Measurements from ENCODE around the gene PPP6R2.

The PPP6R2 gene

GRCh38 chr22:50300620-50301257 is 42.4 kb upstream of the PPP6R2 start:
- no peak overlapping the region for H3K9ac ChIP-seq (ENCODE audit: low read depth, low read length, poor library complexity, severe bottlenecking)
- no peaks in the 10 kb centered on the region for H3K9me3 ChIP-seq (ENCODE audit: insufficient read depth, low read depth, low read length)
- no peak overlapping the region for H2AFZ ChIP-seq (ENCODE audit: low read length)
- no peaks in the 10 kb centered on the region for H3K36me3 ChIP-seq (ENCODE audit: insufficient read depth, low read length)
- TF ChIP-seq, protein P1, sequence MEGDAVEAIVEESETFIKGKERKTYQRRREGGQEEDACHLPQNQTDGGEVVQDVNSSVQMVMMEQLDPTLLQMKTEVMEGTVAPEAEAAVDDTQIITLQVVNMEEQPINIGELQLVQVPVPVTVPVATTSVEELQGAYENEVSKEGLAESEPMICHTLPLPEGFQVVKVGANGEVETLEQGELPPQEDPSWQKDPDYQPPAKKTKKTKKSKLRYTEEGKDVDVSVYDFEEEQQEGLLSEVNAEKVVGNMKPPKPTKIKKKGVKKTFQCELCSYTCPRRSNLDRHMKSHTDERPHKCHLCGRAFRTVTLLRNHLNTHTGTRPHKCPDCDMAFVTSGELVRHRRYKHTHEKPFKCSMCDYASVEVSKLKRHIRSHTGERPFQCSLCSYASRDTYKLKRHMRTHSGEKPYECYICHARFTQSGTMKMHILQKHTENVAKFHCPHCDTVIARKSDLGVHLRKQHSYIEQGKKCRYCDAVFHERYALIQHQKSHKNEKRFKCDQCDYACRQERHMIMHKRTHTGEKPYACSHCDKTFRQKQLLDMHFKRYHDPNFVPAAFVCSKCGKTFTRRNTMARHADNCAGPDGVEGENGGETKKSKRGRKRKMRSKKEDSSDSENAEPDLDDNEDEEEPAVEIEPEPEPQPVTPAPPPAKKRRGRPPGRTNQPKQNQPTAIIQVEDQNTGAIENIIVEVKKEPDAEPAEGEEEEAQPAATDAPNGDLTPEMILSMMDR (conservative IDR thresholded peaks at IDR 0.05; ENCODE audit: low read length): no peak
- no peak for TF ChIP-seq EZH2phosphoT487 (IDR thresholded peaks at IDR 0.05; ENCODE audit: borderline replicate concordance)
- H3K79me2 ChIP-seq (ENCODE audit: insufficient read depth, low read length): peaks cover 40% of the 10 kb centered on the region
- no peaks in the 10 kb centered on the region for H3K9me2 ChIP-seq (replicated peaks; ENCODE audit: low read depth, low read length)
- no peaks in the 10 kb centered on the region for H3F3A ChIP-seq (ENCODE audit: low read depth)
- no peaks in the 10 kb centered on the region for H3K27me3 ChIP-seq (ENCODE audit: insufficient read depth, low read length, poor library complexity, severe bottlenecking)
- H3K4me1 ChIP-seq (ENCODE audit: insufficient read depth, low read length, poor library complexity, severe bottlenecking): peaks cover 44% of the 10 kb centered on the region
- peaks cover 9% of the 10 kb centered on the region for H4K20me1 ChIP-seq (ENCODE audit: insufficient read depth, low read length, poor library complexity, severe bottlenecking)
- H3K4me2 ChIP-seq (ENCODE audit: low read depth, low read length, poor library complexity, severe bottlenecking): no peak overlapping the region
- H3K4me3 ChIP-seq (ENCODE audit: low read length, poor library complexity, severe bottlenecking): no peak overlapping the region

DNA sequence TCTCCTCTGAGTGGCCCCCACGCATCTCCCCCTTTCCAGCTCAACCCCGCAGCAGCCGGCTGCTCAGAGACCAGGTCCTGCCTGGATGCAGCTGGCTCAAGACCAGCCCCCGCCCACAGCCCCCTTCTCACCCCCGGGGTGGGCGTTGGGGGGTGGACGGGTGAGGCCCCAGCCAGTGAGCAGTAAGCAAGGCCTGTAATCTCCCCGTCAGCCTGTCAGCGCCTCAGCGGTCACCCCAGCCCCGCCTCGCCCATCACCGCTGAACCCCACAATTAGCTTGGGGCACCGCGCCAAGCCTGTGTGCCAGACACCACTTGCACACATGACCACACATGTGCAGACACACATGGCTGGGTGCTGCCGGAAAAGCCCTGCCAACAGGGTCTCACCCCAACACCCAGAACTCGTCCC is 41.5 kb upstream of the PPP6R2 start:
- Histone ChIP-seq H3K4me1 (ENCODE audit: insufficient read depth, low read length, poor library complexity, severe bottlenecking) (peaks cover 52% of the 10 kb centered on the region), H3K79me2 (ENCODE audit: insufficient read depth, low read length) (peaks cover 47% of the 10 kb centered on the region), H3F3A (ENCODE audit: low read depth) (no peaks in the 10 kb centered on the region), H2AFZ (ENCODE audit: low read length) (no peak overlapping the region), H3K36me3 (ENCODE audit: insufficient read depth, low read length) (no peaks in the 10 kb centered on the region), H3K9ac (ENCODE audit: low read depth, low read length, poor library complexity, severe bottlenecking) (no peak overlapping the region), H3K9me2 (replicated peaks; ENCODE audit: low read depth, low read length) (no peaks in the 10 kb centered on the region), H3K27me3 (ENCODE audit: insufficient read depth, low read length, poor library complexity, severe bottlenecking) (no peaks in the 10 kb centered on the region), H3K9me3 (ENCODE audit: insufficient read depth, low read depth, low read length) (no peaks in the 10 kb centered on the region), H3K4me2 (ENCODE audit: low read depth, low read length, poor library complexity, severe bottlenecking) (peak overlapping the region; percentile 81), H3K4me3 (ENCODE audit: low read length, poor library complexity, severe bottlenecking) (no peak overlapping the region), H4K20me1 (ENCODE audit: insufficient read depth, low read length, poor library complexity, severe bottlenecking) (peaks cover 10% of the 10 kb centered on the region)
- no peak for TF ChIP-seq EZH2phosphoT487 (IDR thresholded peaks at IDR 0.05; ENCODE audit: borderline replicate concordance)
- TF ChIP-seq, protein P1 (conservative IDR thresholded peaks at IDR 0.05; ENCODE audit: low read length): no peak

DNA sequence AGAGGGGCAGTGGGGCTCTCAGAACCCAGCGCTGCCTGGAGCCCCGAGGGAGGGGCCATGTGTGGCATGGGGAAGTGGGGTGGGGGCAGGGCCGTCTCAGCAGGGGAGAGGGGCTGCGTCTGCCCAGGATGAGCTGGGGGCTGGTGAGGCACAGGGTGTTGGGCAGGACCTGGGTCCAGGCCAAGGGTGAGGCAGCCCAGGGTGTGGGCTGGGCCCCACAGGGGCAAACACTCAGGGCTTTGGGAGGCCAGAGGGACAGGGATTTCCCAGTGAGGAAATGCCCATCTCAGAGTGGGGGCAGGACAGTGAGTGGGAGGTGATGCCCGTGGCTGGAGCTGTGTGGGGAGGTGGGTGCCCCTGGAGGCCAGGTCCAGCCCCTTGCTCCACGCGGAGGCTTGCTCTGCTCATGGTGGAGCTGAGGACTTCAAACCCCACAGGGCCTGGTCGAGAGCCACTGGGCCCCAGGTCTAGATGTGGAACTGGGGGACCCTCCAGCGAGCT is 41.0 kb upstream of the PPP6R2 start:
- Histone ChIP-seq H3K4me1 (ENCODE audit: insufficient read depth, low read length, poor library complexity, severe bottlenecking) (peaks cover 55% of the 10 kb centered on the region), H3K79me2 (ENCODE audit: insufficient read depth, low read length) (peaks cover 50% of the 10 kb centered on the region), H2AFZ (ENCODE audit: low read length) (no peak overlapping the region), H3K27me3 (ENCODE audit: insufficient read depth, low read length, poor library complexity, severe bottlenecking) (no peaks in the 10 kb centered on the region), H3F3A (ENCODE audit: low read depth) (no peaks in the 10 kb centered on the region), H3K36me3 (ENCODE audit: insufficient read depth, low read length) (no peaks in the 10 kb centered on the region), H4K20me1 (ENCODE audit: insufficient read depth, low read length, poor library complexity, severe bottlenecking) (peaks cover 10% of the 10 kb centered on the region), H3K4me3 (ENCODE audit: low read length, poor library complexity, severe bottlenecking) (no peak overlapping the region), H3K9ac (ENCODE audit: low read depth, low read length, poor library complexity, severe bottlenecking) (no peak overlapping the region), H3K4me2 (ENCODE audit: low read depth, low read length, poor library complexity, severe bottlenecking) (peak overlapping the region; percentile 81), H3K9me2 (replicated peaks; ENCODE audit: low read depth, low read length) (no peaks in the 10 kb centered on the region), H3K9me3 (ENCODE audit: insufficient read depth, low read depth, low read length) (no peaks in the 10 kb centered on the region)
- TF ChIP-seq, protein P1 (conservative IDR thresholded peaks at IDR 0.05; ENCODE audit: low read length): no peak
- no peak for TF ChIP-seq EZH2phosphoT487 (IDR thresholded peaks at IDR 0.05; ENCODE audit: borderline replicate concordance)

Data from Loucy (cell line).